ENCODE data around the gene KLF3. TPM values are rescaled to one million over a fixed set of nuclear protein-coding genes. Genes with fewer than 3 reads are reported as not detected.

Gene KLF3
- total and polyA plus RNA-seq, 2 experiments from 2014 or later, result 13.8 to 14.7 TPM

GRCh38 chr4:38735870-38736269, 71.9 kb downstream of the KLF3 start:
- Histone ChIP-seq H3K4me1 (ENCODE audit: insufficient read depth) (peaks cover under 1% of the 10 kb centered on the region), H3K79me2 (ENCODE audit: insufficient read depth) (no peaks in the 10 kb centered on the region), H3K4me2 (ENCODE audit: unreplicated experiment) (no peak overlapping the region), H3K9ac (no peak overlapping the region), H3K4me3 (no peak overlapping the region), H2AFZ (no peak overlapping the region), H3K36me3 (ENCODE audit: low read depth) (no peaks in the 10 kb centered on the region), H4K20me1 (ENCODE audit: insufficient read depth) (no peaks in the 10 kb centered on the region), H3K9me2 (ENCODE audit: insufficient read depth) (no peaks in the 10 kb centered on the region), H3K27me3 (replicated peaks; ENCODE audit: insufficient read depth) (no peaks in the 10 kb centered on the region), H3K9me3 (ENCODE audit: low read depth) (no peaks in the 10 kb centered on the region), H3K27ac (no peak overlapping the region), H3F3A (ENCODE audit: insufficient read depth) (peaks cover 5% of the 10 kb centered on the region; the same call in 1 of the 2 replicates)
- in situ Hi-C loops (cut with MboI), result loop anchor here (10.0 kb wide), 1 partner anchor 551 kb away; no protein-coding TSS in a partner anchor
- TF ChIP-seq EZH2 (IDR thresholded peaks at IDR 0.05; ENCODE audit: insufficient read depth, poor library complexity, severe bottlenecking) (no peak), EZH2phosphoT487 (IDR thresholded peaks at IDR 0.05; ENCODE audit: insufficient read depth, low read depth) (no peak)
- 81 to 95% methylated on average over 3 of the region's 3 CpGs for WGBS, 2 experiments (ENCODE audit: low coverage in 1 of 2, low lambda C conversion rate in 2 of 2, missing lambda C conversion rate in 2 of 2)
- DNase-seq, result no peak

DNA sequence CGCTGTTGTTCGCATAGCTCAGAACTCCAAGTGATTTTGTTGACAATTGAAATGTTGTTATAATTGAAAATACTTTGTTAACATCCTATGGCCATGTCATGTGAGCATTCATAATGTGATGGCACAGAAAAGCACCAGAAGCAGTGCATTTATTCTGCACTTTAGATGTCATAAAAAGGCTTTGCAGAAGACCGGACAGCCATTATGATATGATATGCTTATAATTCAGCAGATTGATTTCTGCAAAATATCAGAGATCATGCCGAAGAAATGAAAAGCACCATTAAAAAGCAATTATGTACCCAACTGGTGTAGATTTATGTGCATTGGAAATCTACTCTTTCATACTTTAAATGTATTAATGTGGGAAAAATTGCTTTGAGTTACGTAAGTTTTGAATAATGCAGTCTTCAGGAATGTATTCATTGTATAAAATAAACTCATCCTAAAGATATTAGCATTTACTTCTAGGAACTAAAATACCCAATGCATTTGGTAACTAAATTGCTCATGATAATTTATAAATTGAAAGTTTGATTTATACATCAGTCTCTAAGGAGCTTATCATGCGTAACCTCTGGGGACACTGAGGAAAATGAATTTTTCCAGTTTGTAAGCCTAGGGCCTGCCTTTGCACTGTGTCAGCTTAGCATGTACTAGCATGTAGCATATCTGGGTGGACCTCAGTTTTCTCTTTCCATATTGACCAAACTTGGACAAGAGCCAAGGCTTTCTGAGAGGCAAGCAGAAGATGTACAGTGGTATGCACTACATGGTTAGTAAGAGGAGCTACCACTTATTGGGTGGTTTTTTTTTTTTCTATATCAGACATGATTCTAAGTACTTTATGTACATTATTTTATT, 75.2 kb downstream of the KLF3 start:
- Histone ChIP-seq H3K27me3 (replicated peaks; ENCODE audit: insufficient read depth) (no peaks in the 10 kb centered on the region), H3K4me3 (no peak overlapping the region), H3K9me2 (ENCODE audit: insufficient read depth) (no peaks in the 10 kb centered on the region), H3F3A (ENCODE audit: insufficient read depth) (peaks cover 5% of the 10 kb centered on the region; the same call in 1 of the 2 replicates), H3K9me3 (ENCODE audit: low read depth) (no peaks in the 10 kb centered on the region), H3K27ac (no peak overlapping the region), H3K9ac (no peak overlapping the region), H2AFZ (no peak overlapping the region), H3K4me1 (ENCODE audit: insufficient read depth) (no peaks in the 10 kb centered on the region), H3K36me3 (ENCODE audit: low read depth) (no peaks in the 10 kb centered on the region), H3K79me2 (ENCODE audit: insufficient read depth) (no peaks in the 10 kb centered on the region), H4K20me1 (ENCODE audit: insufficient read depth) (no peaks in the 10 kb centered on the region), H3K4me2 (ENCODE audit: unreplicated experiment) (no peak overlapping the region)
- no peak for DNase-seq
- in situ Hi-C loops (cut with MboI), result loop anchor here (10.0 kb wide), 1 partner anchor 554 kb away; no protein-coding TSS in a partner anchor
- WGBS, 2 experiments (ENCODE audit: low coverage in 1 of 2, low lambda C conversion rate in 2 of 2, missing lambda C conversion rate in 2 of 2), result 93 to 94% methylated on average over 6 of the region's 6 CpGs
- TF ChIP-seq EZH2phosphoT487 (IDR thresholded peaks at IDR 0.05; ENCODE audit: insufficient read depth, low read depth) (no peak), EZH2 (IDR thresholded peaks at IDR 0.05; ENCODE audit: insufficient read depth, poor library complexity, severe bottlenecking) (no peak)

- Histone ChIP-seq H3K4me1 (ENCODE audit: insufficient read depth) (no peaks in the 10 kb centered on the region), H3K79me2 (ENCODE audit: insufficient read depth) (no peaks in the 10 kb centered on the region), H3K9me3 (ENCODE audit: low read depth) (no peaks in the 10 kb centered on the region), H3K9me2 (ENCODE audit: insufficient read depth) (no peaks in the 10 kb centered on the region), H3K27ac (no peak overlapping the region), H3F3A (ENCODE audit: insufficient read depth) (no peaks in the 10 kb centered on the region), H3K4me2 (ENCODE audit: unreplicated experiment) (no peak overlapping the region), H3K27me3 (replicated peaks; ENCODE audit: insufficient read depth) (no peaks in the 10 kb centered on the region), H4K20me1 (ENCODE audit: insufficient read depth) (no peaks in the 10 kb centered on the region), H2AFZ (no peak overlapping the region), H3K36me3 (ENCODE audit: low read depth) (no peaks in the 10 kb centered on the region), H3K9ac (no peak overlapping the region), H3K4me3 (no peak overlapping the region)
- 56 to 60% methylated on average over 2 of the region's 2 CpGs for WGBS, 2 experiments (ENCODE audit: low coverage in 1 of 2, low lambda C conversion rate in 2 of 2, missing lambda C conversion rate in 2 of 2)
- no peak for TF ChIP-seq EZH2 (IDR thresholded peaks at IDR 0.05; ENCODE audit: insufficient read depth, poor library complexity, severe bottlenecking)
- no peak for TF ChIP-seq EZH2phosphoT487 (IDR thresholded peaks at IDR 0.05; ENCODE audit: insufficient read depth, low read depth)
- DNase-seq, result no peak
- in situ Hi-C loops (cut with MboI), result no loop called here
Observed at GRCh38 chr4:38740303-38740702, 76.3 kb downstream of the KLF3 start.

DNA sequence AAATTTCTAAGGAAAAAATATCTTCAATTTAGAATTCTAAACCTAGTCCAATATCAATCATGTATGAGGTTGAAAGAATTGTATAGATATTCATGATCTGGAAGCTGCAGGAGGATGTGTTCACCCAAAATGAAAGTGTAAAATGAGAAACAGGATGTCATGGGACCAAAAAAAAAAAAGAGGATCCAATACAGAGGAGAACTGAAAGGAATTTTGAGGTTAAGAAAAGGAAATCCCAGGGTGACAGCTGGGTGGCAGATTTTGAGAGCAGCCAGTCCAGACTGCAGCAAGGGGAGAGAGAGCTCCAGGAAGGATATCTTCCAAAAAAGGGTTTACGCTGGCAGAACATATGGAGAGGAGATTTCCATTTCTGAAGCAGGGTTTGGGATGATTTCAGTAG, 79.9 kb downstream of the KLF3 start:
- Histone ChIP-seq H3K27ac (no peak overlapping the region), H3K9me3 (ENCODE audit: low read depth) (no peaks in the 10 kb centered on the region), H4K20me1 (ENCODE audit: insufficient read depth) (no peaks in the 10 kb centered on the region), H3K4me2 (ENCODE audit: unreplicated experiment) (no peak overlapping the region), H3F3A (ENCODE audit: insufficient read depth) (no peaks in the 10 kb centered on the region), H3K9me2 (ENCODE audit: insufficient read depth) (no peaks in the 10 kb centered on the region), H2AFZ (peak overlapping the region; percentile 25; the same call in 1 of the 2 replicates), H3K27me3 (replicated peaks; ENCODE audit: insufficient read depth) (no peaks in the 10 kb centered on the region), H3K9ac (no peak overlapping the region), H3K36me3 (ENCODE audit: low read depth) (no peaks in the 10 kb centered on the region), H3K79me2 (ENCODE audit: insufficient read depth) (no peaks in the 10 kb centered on the region), H3K4me1 (ENCODE audit: insufficient read depth) (no peaks in the 10 kb centered on the region), H3K4me3 (no peak overlapping the region)
- no peak for TF ChIP-seq EZH2phosphoT487 (IDR thresholded peaks at IDR 0.05; ENCODE audit: insufficient read depth, low read depth)
- TF ChIP-seq EZH2 (IDR thresholded peaks at IDR 0.05; ENCODE audit: insufficient read depth, poor library complexity, severe bottlenecking), result no peak
- in situ Hi-C loops (cut with MboI), result no loop called here
- 92 to 96% methylated on average over 1 of the region's 1 CpG for WGBS, 2 experiments (ENCODE audit: low coverage in 1 of 2, low lambda C conversion rate in 2 of 2, missing lambda C conversion rate in 2 of 2)
- no peak for DNase-seq
